Subcutaneous abdominal adipose tissue (tissue), 5 donors: ENCODE measurements around the gene IGLON5.

Experiments used
- H3K27ac ChIP-seq: one replicate; pipeline ENCODE4 v1.7.0; 2013; ENCODE audit warnings: low read depth, mild to moderate bottlenecking, inconsistent platforms, low read length, moderate library complexity
- H3K27me3 ChIP-seq, 5 donors: one replicate each; pipeline ENCODE4 v1.7.0; 2013; ENCODE audit warnings: low read length in 5 of 5, inconsistent platforms in 1 of 5; ENCODE audit not compliant: control insufficient read depth in 5 of 5, insufficient read depth in 4 of 5
- H3K36me3 ChIP-seq, 5 donors: one replicate each; pipeline ENCODE4 v1.7.0; 2013; ENCODE audit warnings: low read length in 5 of 5; ENCODE audit not compliant: control insufficient read depth in 5 of 5, insufficient read depth in 5 of 5
- H3K4me1 ChIP-seq, 5 donors: one replicate each; pipeline ENCODE4 v1.7.0; 2013; ENCODE audit warnings: low read length in 5 of 5, mild to moderate bottlenecking in 3 of 5, moderate library complexity in 1 of 5; ENCODE audit not compliant: control insufficient read depth in 5 of 5, insufficient read depth in 5 of 5
- H3K4me3 ChIP-seq, 5 donors: one replicate each; pipeline ENCODE4 v1.7.0; 2013; ENCODE audit warnings: low read length in 5 of 5, low read depth in 1 of 5
- H3K9ac ChIP-seq, 5 donors: one replicate each; pipeline ENCODE4 v1.7.0; 2013; ENCODE audit warnings: low read length in 5 of 5, mild to moderate bottlenecking in 4 of 5, moderate library complexity in 3 of 5
- H3K9me3 ChIP-seq, 5 donors: one replicate each; pipeline ENCODE4 v1.7.0; 2013; ENCODE audit warnings: low read length in 5 of 5; ENCODE audit not compliant: control insufficient read depth in 5 of 5
- donor health status: healthy.
- donor health status: healthy.
- donor health status: healthy.
- donor health status: healthy.
- donor health status: healthy.

The IGLON5 gene

GRCh38 chr19:51345076-51345620 lies 33.7 kb downstream of the IGLON5 start:
- peaks cover 0 to 8% (median 5%) of the 10 kb centered on the region in 5 donors for H3K4me1 ChIP-seq
- H3K4me3 ChIP-seq = no peak overlapping the region
- H3K27me3 ChIP-seq = no peaks in the 10 kb centered on the region
- peaks cover 10 to 48% (median 42%) of the 10 kb centered on the region in 5 donors for H3K36me3 ChIP-seq
- no peak overlapping the region for H3K27ac ChIP-seq
- H3K9ac ChIP-seq = no peak overlapping the region
- no peaks in the 10 kb centered on the region for H3K9me3 ChIP-seq

- Histone ChIP-seq H3K27me3 (no peaks in the 10 kb centered on the region), H3K4me3 (no peak overlapping the region), H3K9ac (no peak overlapping the region), H3K4me1 (no peaks in the 10 kb centered on the region), H3K9me3 (no peaks in the 10 kb centered on the region), H3K36me3 (peaks cover 10 to 63% (median 56%) of the 10 kb centered on the region in 5 donors), H3K27ac (no peak overlapping the region)
Measured at GRCh38 chr19:51346742-51347141, 35.3 kb downstream of the IGLON5 start.

GRCh38 chr19:51347209-51347928 lies 35.9 kb downstream of the IGLON5 start:
- no peaks in the 10 kb centered on the region for H3K9me3 ChIP-seq
- H3K4me3 ChIP-seq = no peak overlapping the region
- no peak overlapping the region for H3K9ac ChIP-seq
- no peaks in the 10 kb centered on the region for H3K27me3 ChIP-seq
- no peak overlapping the region for H3K27ac ChIP-seq
- H3K4me1 ChIP-seq = no peaks in the 10 kb centered on the region
- H3K36me3 ChIP-seq = peaks cover 10 to 69% (median 62%) of the 10 kb centered on the region in 5 donors

DNA sequence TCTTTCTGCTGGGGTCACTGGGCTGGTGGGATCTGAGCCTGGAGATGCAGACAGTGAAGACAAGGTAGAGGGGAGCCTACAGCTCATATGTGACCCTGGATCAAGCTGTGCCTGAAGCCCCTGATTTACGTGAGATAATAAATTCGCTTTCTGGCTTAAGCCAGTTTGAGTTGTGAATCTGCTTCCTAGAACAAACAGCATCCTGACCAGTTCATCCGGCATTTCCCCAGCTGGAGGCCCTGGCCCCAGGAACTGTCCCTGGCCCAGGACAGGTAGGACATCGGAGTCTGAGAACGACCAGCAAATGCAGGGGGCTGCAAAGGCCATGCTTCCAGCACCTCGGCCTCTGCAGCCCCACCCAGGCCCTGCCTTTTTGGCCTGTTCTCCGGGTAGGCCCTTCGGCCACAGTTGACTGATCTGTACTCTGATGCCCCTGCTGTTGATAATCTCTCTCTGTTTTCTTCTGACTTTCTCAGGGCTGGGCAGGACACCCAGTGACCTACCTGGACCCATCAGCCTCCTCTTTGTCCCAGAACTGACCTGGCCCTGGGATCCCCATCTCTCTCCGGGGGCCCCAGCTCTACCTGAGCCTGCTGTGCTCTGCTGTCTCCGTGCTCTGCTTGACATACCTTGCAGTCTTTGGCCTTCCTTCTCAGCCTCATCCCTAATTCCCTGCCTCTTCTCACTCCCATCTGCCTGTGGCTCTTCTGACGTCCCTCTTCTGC lies 40.0 kb downstream of the IGLON5 start:
- Histone ChIP-seq H3K27me3 (no peaks in the 10 kb centered on the region), H3K4me3 (no peak overlapping the region), H3K4me1 (no peaks in the 10 kb centered on the region), H3K36me3 (peaks cover 7 to 62% (median 51%) of the 10 kb centered on the region in 5 donors), H3K27ac (no peak overlapping the region), H3K9me3 (no peaks in the 10 kb centered on the region), H3K9ac (no peak overlapping the region)

DNA sequence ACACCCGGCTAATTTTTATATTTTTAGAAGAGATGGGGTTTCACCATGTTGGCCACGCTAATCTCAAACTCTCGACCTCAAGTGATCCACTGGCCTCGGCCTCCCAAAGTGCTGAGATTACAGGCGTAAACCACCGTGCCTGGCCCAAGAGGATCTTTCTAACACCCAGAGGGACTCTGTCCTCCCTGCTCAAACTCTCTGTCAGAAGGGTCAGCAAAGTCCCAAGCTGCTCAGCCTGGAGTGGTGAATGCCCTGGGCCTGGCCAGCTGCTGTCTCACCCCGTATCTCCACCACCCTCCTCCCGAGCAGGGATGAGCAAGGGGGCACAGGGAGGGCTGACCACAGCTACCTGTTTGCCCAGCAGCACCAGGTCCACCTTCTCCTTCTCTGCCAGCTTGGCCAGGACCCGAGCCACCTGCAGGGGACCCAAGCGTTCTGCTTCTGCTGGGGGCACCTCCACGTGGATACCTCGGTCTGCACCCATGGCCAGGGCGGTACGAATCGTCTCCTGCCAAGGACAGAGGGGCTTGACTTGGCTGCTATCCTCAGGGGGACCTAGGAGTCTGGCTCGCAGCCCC lies 41.4 kb downstream of the IGLON5 start:
- H3K27ac ChIP-seq = no peak overlapping the region
- H3K36me3 ChIP-seq = peaks cover 6 to 47% (median 37%) of the 10 kb centered on the region in 5 donors
- no peak overlapping the region for H3K4me3 ChIP-seq
- H3K4me1 ChIP-seq = peaks cover 0 to 3% (median 0%) of the 10 kb centered on the region in 5 donors
- no peak overlapping the region for H3K9ac ChIP-seq
- no peaks in the 10 kb centered on the region for H3K27me3 ChIP-seq
- H3K9me3 ChIP-seq = no peaks in the 10 kb centered on the region

GRCh38 chr19:51354103-51354741 lies 42.8 kb downstream of the IGLON5 start:
- Histone ChIP-seq H3K36me3 (peaks cover 0 to 43% (median 38%) of the 10 kb centered on the region in 5 donors), H3K27me3 (no peaks in the 10 kb centered on the region), H3K9ac (no peak overlapping the region), H3K9me3 (no peaks in the 10 kb centered on the region), H3K4me1 (peaks cover 0 to 7% (median 4%) of the 10 kb centered on the region in 5 donors), H3K27ac (no peak overlapping the region), H3K4me3 (no peak overlapping the region)

DNA sequence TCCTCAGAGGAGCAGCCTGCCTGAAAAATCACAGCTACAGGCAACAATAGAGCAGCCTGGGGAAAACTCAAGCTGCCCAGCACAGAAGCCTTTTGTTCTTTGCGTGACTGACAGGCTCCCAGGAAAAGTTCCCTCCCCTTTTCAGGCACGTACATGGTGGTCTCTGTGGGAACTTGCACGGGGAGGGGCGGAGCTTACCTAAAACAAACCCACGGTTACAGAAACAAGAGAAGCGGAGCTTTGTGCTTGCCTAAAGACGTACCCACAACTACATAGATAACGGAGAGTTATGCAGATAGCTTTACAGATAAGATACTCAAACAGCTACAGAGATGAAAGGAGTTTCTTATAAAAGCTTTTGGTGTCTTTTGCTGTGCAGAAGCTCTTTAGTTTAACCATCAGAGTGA lies 43.3 kb downstream of the IGLON5 start:
- H3K4me3 ChIP-seq = no peak overlapping the region
- H3K9ac ChIP-seq = no peak overlapping the region
- no peaks in the 10 kb centered on the region for H3K27me3 ChIP-seq

GRCh38 chr19:51356159-51356801 lies 44.8 kb downstream of the IGLON5 start:
- Histone ChIP-seq H3K9ac (no peak overlapping the region), H3K4me3 (no peak overlapping the region), H3K4me1 (peaks cover 0 to 7% (median 4%) of the 10 kb centered on the region in 5 donors), H3K36me3 (peaks cover 0 to 24% (median 20%) of the 10 kb centered on the region in 5 donors), H3K27me3 (no peaks in the 10 kb centered on the region), H3K9me3 (no peaks in the 10 kb centered on the region), H3K27ac (no peak overlapping the region)

More for the DNA sequence above, 43.3 kb downstream of the IGLON5 start:
- peaks cover 0 to 7% (median 4%) of the 10 kb centered on the region in 5 donors for H3K4me1 ChIP-seq
- H3K27ac ChIP-seq = no peak overlapping the region
- H3K9me3 ChIP-seq = no peaks in the 10 kb centered on the region
- H3K36me3 ChIP-seq = peaks cover 0 to 39% (median 33%) of the 10 kb centered on the region in 5 donors

DNA sequence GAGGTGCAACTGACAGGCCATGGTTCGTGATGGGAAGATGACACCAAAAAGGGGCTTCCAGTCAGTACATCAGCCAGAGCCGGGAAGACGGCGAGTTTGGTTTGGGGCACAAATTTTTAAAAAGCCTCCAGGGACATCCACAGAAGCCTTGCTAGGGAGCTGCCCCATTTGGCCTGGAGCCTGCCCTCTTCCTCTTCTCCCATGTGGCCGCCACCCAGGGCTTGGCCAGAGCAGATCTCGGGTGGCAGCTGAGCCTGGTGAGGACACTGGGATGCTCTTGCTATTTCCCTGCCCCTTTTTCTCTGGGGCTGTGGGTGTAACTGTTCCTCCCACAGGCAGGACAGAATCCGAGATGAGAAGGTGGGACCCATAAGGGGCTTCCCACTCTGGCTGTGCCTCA lies 46.5 kb downstream of the IGLON5 start:
- H3K9ac ChIP-seq = no peak overlapping the region
- no peaks in the 10 kb centered on the region for H3K9me3 ChIP-seq
- H3K36me3 ChIP-seq = peaks cover 0 to 7% (median 4%) of the 10 kb centered on the region in 5 donors
- H3K4me3 ChIP-seq = no peak overlapping the region
- H3K27me3 ChIP-seq = no peaks in the 10 kb centered on the region
- H3K4me1 ChIP-seq = peaks cover 0 to 18% (median 8%) of the 10 kb centered on the region in 5 donors
- H3K27ac ChIP-seq = no peak overlapping the region
